Uterus (tissue), 4 donors: ENCODE results near the gene PHAF1. TPM values are rescaled to one million over a fixed set of nuclear protein-coding genes. Genes with fewer than 3 reads are reported as not detected.
A peak's percentile ranks its signal among the peaks of the same experiment; 100 is the strongest.

ENCODE experiments used
- DNase-seq, 2 donors: peaks; one replicate each; pipeline ENCODE4 v3.0.0-alpha.2; 2019 to 2020
- H3K27ac ChIP-seq, 2 donors: fragments of 200-600 bp; sonication (generic); 1 replicate in 1 of 2; 2 replicates in 1 of 2; pipeline ENCODE4 v1.5.1; 2016 to 2018
- H3K27me3 ChIP-seq, 2 donors: fragments of 200-600 bp; sonication (generic); one replicate each; pipeline ENCODE4 v1.5.1; 2018 to 2019; ENCODE audit warnings: control low read depth in 1 of 2
- H3K36me3 ChIP-seq, 2 donors: fragments of 200-600 bp; sonication (generic); one replicate each; pipeline ENCODE4 v1.5.1; 2019; ENCODE audit warnings: control low read depth in 1 of 2
- H3K4me1 ChIP-seq, 2 donors: fragments of 200-600 bp; sonication (generic); one replicate each; pipeline ENCODE4 v1.5.1; 2018 to 2019; ENCODE audit warnings: control low read depth in 1 of 2
- H3K4me3 ChIP-seq, 2 donors: fragments of 200-600 bp; sonication (generic); 1 replicate in 1 of 2; 2 replicates in 1 of 2; pipeline ENCODE4 v1.5.1; 2018 to 2019; ENCODE audit warnings: mild to moderate bottlenecking in 1 of 2
- H3K9me3 ChIP-seq, 2 donors: fragments of 200-600 bp; sonication (generic); one replicate each; pipeline ENCODE4 v1.5.1; 2019; ENCODE audit warnings: control low read depth in 1 of 2
- CTCF ChIP-seq, 4 experiments: fragments of 200-600 bp in 2 of 4; fragments of 450-650 bp in 2 of 4; sonication (generic) in 2 of 4; IDR thresholded peaks; one replicate each; pipeline ENCODE4 v1.5.1; 2016 to 2019; ENCODE audit warnings: antibody characterized with exemption in 4 of 4, mild to moderate bottlenecking in 2 of 4, moderate library complexity in 1 of 4
- POLR2A ChIP-seq, 2 donors: fragments of 450-650 bp; IDR thresholded peaks; one replicate each; pipeline ENCODE4 v1.6.1; 2016; ENCODE audit warnings: antibody characterized with exemption in 2 of 2, mild to moderate bottlenecking in 1 of 2, moderate library complexity in 1 of 2
- intact Hi-C: fragments of 100-400 bp; cut with DNase I; formaldehyde crosslinking; loops from one replicate; pipeline ENCODE4 v1.15.1; 2023; ENCODE audit warnings: low total_unique reads
- total RNA-seq, 4 donors: library from RNA; depleted of rRNA in 3 of 4; stranded (reverse); fragments of >200 nt in 3 of 4; gene quantifications; one replicate each; pipeline versions ENCODE4 v1.1.0 to v1.2.4, GENCODE V29; 2014 to 2023
- donor health status: DM: yes; HTN: yes; CAD: no.

Gene PHAF1
- total RNA-seq, 4 donors from 2014 or later: 12.3 to 27.1 (median 21.1) TPM

- Histone ChIP-seq H3K27ac (no peak overlapping the region), H3K36me3 (no peaks in the 10 kb centered on the region), H3K4me3 (no peak overlapping the region), H3K9me3 (no peaks in the 10 kb centered on the region), H3K27me3 (no peaks in the 10 kb centered on the region), H3K4me1 (peaks cover 0 to 4% of the 10 kb centered on the region in 2 donors)
- no peak for TF ChIP-seq POLR2A (IDR thresholded peaks at IDR 0.05)
- no peak for TF ChIP-seq CTCF (IDR thresholded peaks at IDR 0.05)
- intact Hi-C loops: no loop called here
- no peak for DNase-seq
Measured at GRCh38 chr16:67148656-67149275, 39.0 kb downstream of the PHAF1 start.

DNA sequence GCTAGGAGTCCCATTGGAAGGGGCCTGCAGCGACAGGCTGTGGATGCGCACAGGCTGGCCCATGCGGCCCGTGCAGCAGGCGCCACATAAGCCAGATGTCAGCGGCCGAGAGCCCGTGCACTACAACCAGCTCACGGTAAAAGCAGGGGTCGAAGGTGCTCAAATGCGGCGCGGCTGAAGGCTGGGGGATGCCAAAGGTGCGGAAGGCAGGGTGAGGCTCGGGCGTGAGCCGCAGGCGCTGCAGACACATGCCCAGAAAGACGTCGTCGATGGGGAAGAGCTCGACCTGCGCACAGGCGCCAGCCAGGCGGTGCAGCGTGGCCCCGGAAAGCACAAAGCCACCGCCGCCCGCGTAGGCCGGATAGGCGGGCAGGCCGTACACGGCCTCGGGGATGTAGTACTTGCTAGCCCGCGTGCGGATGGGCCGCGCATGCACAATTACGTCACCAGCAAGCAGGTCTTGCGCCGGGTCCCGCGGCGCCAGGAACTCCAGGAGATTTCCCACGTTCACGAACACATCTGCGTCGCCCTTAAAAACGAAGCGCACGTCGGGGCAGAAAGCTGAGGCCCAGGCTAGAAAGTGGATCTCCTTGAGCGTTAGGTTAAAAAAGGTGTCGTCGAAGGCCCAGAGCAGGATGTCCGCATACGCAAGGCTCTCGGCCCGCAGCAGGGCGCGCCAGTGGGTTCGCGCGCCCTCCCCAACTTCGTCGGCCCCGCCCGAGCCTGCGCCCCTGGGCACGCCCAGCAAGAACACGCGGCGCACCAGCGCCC lies 39.7 kb downstream of the PHAF1 start:
- H3K4me3 ChIP-seq: no peak overlapping the region
- intact Hi-C loops: no loop called here
- no peaks in the 10 kb centered on the region for H3K27me3 ChIP-seq
- H3K36me3 ChIP-seq: no peaks in the 10 kb centered on the region
- TF ChIP-seq CTCF (IDR thresholded peaks at IDR 0.05) (no peak), POLR2A (IDR thresholded peaks at IDR 0.05) (no peak)
- DNase-seq: no peak
- no peaks in the 10 kb centered on the region for H3K9me3 ChIP-seq
- H3K4me1 ChIP-seq: peaks cover 0 to 4% of the 10 kb centered on the region in 2 donors
- peak overlapping the region in 1 of 2 donors; percentile 80 for H3K27ac ChIP-seq

- Histone ChIP-seq H3K9me3 (no peaks in the 10 kb centered on the region), H3K36me3 (no peaks in the 10 kb centered on the region), H3K27me3 (no peaks in the 10 kb centered on the region), H3K4me1 (peaks cover 0 to 9% of the 10 kb centered on the region in 2 donors), H3K4me3 (peak overlapping the region; percentile 60 to 75), H3K27ac (peak overlapping the region; percentile 77 to 80)
- peak in 1 of 2 donors; percentile 69 for DNase-seq
- intact Hi-C loops: no loop called here
- TF ChIP-seq CTCF (IDR thresholded peaks at IDR 0.05): no peak
- TF ChIP-seq POLR2A (IDR thresholded peaks at IDR 0.05): no peak
Measured at GRCh38 chr16:67150047-67150832, 40.5 kb downstream of the PHAF1 start.

DNA sequence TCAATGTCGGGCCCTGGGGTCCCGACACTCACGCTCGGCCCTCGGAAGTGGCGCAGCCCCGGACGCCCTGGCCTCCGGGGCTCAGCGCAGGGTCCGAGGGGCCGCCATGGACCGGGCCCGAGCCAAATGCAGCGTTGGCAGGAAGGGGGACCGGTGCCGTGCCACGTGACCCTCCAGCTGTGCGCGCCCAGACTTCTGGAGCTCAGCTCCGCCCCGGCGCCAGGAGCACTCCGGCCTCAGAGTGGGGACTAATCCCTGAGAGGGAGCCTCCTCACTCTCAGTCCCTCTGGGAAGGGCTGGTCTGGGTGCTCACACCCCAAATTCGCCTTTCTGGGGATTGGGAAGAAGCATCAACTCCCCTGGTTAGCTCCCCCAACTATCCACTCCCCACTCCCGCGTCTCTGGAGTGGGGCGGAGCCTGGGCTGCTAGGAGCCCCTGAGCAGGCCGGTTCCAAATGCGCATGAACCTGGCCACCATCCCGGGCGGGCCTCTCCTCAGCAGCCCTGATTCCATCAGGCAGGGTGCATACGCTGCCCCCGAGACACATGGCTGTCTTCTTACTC lies 41.2 kb downstream of the PHAF1 start, which contains the start of gene B3GNT9:
Gene B3GNT9, minus strand, starts transcription at position 166 of the 564 bp plus-strand sequence. CDS start 513 bp downstream, outside the sequence.
- Histone ChIP-seq H3K27ac (peak within 1 kb of the TSS; percentile 77 to 80), H3K27me3 (no peaks in the 10 kb centered on the region), H3K36me3 (no peaks in the 10 kb centered on the region), H3K9me3 (no peaks in the 10 kb centered on the region), H3K4me1 (peaks cover 0 to 9% of the 10 kb centered on the region in 2 donors), H3K4me3 (peak within 1 kb of the TSS; percentile 60 to 75)
- DNase-seq: peak; percentile 78 to 85
- intact Hi-C loops: no loop called here
- TF ChIP-seq POLR2A (IDR thresholded peaks at IDR 0.05): peak in 1 of 2 donors; percentile 13
- peak in 1 of 4 experiments; percentile 1 for TF ChIP-seq CTCF (IDR thresholded peaks at IDR 0.05)
